GM12878 (cell line): ENCODE data around the gene LRRC59.
"Not testable (repeated sequence)": the region's sequence is repeated elsewhere in the genome, so short reads cannot be mapped to it uniquely, and the experiment has no call there.

Source experiments
- CBFB ChIP-seq: IDR thresholded peaks from 2 replicates; pipeline ENCODE4 v1.6.1; 2016; ENCODE audit warnings: antibody characterized with exemption, low read depth
- CREB1 ChIP-seq: IDR thresholded peaks from 2 replicates; pipeline ENCODE4 v1.6.1; 2012; ENCODE audit warnings: low read depth, mild to moderate bottlenecking, inconsistent platforms
- EED ChIP-seq: sonication (generic); IDR thresholded peaks from 2 replicates; pipeline ENCODE4 v1.6.1; 2016; ENCODE audit warnings: antibody characterized with exemption, low read depth
- MXI1 ChIP-seq: fragments of 150-350 bp; IDR thresholded peaks from 2 replicates; pipeline ENCODE4 v1.6.1; 2011; ENCODE audit warnings: low read depth, mild to moderate bottlenecking, inconsistent platforms, low read length, improper control_type of control experiment
- POLR2A ChIP-seq: IDR thresholded peaks from 2 replicates; pipeline ENCODE4 v1.6.1; 2011; ENCODE audit warnings: low read depth, mild to moderate bottlenecking, low read length
- POLR2AphosphoS5 ChIP-seq: IDR thresholded peaks from 2 replicates; pipeline ENCODE4 v1.6.1; 2011; ENCODE audit warnings: mild to moderate bottlenecking, low read length, inconsistent platforms
- TAF1 ChIP-seq: IDR thresholded peaks from 2 replicates; pipeline ENCODE4 v1.6.1; 2011; ENCODE audit warnings: mild to moderate bottlenecking, low read depth, low read length, borderline replicate concordance
- TF ChIP-seq, protein P1 (sequence below): IDR thresholded peaks from 2 replicates; pipeline ENCODE4 v1.6.1; 2012; ENCODE audit warnings: mild to moderate bottlenecking, low read depth, low read length
- TF ChIP-seq, protein P2 (sequence below), 3 experiments: IDR thresholded peaks in 2 of 3; conservative IDR thresholded peaks in 1 of 3; 2 replicates each; pipeline ENCODE4 v1.5.1; 2011; ENCODE audit warnings: low read depth in 3 of 3, low read length in 3 of 3, mild to moderate bottlenecking in 3 of 3, control low read depth in 2 of 3, moderate library complexity in 2 of 3, inconsistent platforms in 1 of 3, mixed read lengths in 1 of 3; ENCODE audit not compliant: control insufficient read depth in 2 of 3, insufficient read depth in 1 of 3; ENCODE audit errors: extremely low read depth in 1 of 3
- TF ChIP-seq, protein P3 (sequence below): fragments of 450-650 bp; formaldehyde crosslinking; IDR thresholded peaks from 2 replicates; pipeline ENCODE4 v1.4.0; 2020; ENCODE audit warnings: mild to moderate bottlenecking, moderate library complexity
- TF ChIP-seq, protein P4 (sequence below): IDR thresholded peaks from 2 replicates; pipeline ENCODE4 v1.6.1; 2011; ENCODE audit warnings: low read depth, mild to moderate bottlenecking, low read length, moderate library complexity, borderline replicate concordance; ENCODE audit errors: extremely low read depth
- TF ChIP-seq, protein P5 (sequence below): IDR thresholded peaks from 2 replicates; pipeline ENCODE4 v1.6.1; 2012; ENCODE audit warnings: low read depth, low read length, improper control_type of control experiment

DNA sequence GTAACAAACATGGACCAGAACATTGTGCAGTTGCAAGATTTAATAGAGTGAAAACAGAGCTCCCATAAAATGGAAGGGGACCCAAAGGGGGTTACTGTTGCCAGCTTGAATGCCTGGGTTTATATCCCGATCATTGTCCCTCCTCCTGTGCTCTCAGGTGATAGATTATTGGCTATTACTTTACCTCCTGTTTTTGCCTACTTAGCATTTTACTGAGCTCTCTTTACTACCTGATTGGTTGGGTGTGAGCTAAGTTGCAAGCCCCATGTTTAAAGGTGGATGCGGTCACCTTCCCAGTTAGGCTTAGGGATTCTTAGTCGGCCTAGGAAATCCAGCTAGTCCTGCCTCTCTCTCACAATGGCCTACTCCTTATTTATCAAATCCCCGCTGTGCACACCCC lies 8.0 kb upstream of the LRRC59 start:
- not testable (repeated sequence) for TF ChIP-seq POLR2A, EED, CBFB, POLR2AphosphoS5, CREB1, MXI1, TAF1
- TF ChIP-seq, protein P1, sequence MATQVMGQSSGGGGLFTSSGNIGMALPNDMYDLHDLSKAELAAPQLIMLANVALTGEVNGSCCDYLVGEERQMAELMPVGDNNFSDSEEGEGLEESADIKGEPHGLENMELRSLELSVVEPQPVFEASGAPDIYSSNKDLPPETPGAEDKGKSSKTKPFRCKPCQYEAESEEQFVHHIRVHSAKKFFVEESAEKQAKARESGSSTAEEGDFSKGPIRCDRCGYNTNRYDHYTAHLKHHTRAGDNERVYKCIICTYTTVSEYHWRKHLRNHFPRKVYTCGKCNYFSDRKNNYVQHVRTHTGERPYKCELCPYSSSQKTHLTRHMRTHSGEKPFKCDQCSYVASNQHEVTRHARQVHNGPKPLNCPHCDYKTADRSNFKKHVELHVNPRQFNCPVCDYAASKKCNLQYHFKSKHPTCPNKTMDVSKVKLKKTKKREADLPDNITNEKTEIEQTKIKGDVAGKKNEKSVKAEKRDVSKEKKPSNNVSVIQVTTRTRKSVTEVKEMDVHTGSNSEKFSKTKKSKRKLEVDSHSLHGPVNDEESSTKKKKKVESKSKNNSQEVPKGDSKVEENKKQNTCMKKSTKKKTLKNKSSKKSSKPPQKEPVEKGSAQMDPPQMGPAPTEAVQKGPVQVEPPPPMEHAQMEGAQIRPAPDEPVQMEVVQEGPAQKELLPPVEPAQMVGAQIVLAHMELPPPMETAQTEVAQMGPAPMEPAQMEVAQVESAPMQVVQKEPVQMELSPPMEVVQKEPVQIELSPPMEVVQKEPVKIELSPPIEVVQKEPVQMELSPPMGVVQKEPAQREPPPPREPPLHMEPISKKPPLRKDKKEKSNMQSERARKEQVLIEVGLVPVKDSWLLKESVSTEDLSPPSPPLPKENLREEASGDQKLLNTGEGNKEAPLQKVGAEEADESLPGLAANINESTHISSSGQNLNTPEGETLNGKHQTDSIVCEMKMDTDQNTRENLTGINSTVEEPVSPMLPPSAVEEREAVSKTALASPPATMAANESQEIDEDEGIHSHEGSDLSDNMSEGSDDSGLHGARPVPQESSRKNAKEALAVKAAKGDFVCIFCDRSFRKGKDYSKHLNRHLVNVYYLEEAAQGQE: not testable (repeated sequence)
- TF ChIP-seq, protein P2, sequence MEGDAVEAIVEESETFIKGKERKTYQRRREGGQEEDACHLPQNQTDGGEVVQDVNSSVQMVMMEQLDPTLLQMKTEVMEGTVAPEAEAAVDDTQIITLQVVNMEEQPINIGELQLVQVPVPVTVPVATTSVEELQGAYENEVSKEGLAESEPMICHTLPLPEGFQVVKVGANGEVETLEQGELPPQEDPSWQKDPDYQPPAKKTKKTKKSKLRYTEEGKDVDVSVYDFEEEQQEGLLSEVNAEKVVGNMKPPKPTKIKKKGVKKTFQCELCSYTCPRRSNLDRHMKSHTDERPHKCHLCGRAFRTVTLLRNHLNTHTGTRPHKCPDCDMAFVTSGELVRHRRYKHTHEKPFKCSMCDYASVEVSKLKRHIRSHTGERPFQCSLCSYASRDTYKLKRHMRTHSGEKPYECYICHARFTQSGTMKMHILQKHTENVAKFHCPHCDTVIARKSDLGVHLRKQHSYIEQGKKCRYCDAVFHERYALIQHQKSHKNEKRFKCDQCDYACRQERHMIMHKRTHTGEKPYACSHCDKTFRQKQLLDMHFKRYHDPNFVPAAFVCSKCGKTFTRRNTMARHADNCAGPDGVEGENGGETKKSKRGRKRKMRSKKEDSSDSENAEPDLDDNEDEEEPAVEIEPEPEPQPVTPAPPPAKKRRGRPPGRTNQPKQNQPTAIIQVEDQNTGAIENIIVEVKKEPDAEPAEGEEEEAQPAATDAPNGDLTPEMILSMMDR (IDR thresholded peaks at IDR 0.05 in 2 of 3, conservative IDR thresholded peaks at IDR 0.05 in 1 of 3; ENCODE audit: control insufficient read depth in 2 of 3, extremely low read depth in 1 of 3, insufficient read depth in 1 of 3, low read depth in 3 of 3, low read length in 3 of 3): not testable (repeated sequence)
- TF ChIP-seq, protein P3, sequence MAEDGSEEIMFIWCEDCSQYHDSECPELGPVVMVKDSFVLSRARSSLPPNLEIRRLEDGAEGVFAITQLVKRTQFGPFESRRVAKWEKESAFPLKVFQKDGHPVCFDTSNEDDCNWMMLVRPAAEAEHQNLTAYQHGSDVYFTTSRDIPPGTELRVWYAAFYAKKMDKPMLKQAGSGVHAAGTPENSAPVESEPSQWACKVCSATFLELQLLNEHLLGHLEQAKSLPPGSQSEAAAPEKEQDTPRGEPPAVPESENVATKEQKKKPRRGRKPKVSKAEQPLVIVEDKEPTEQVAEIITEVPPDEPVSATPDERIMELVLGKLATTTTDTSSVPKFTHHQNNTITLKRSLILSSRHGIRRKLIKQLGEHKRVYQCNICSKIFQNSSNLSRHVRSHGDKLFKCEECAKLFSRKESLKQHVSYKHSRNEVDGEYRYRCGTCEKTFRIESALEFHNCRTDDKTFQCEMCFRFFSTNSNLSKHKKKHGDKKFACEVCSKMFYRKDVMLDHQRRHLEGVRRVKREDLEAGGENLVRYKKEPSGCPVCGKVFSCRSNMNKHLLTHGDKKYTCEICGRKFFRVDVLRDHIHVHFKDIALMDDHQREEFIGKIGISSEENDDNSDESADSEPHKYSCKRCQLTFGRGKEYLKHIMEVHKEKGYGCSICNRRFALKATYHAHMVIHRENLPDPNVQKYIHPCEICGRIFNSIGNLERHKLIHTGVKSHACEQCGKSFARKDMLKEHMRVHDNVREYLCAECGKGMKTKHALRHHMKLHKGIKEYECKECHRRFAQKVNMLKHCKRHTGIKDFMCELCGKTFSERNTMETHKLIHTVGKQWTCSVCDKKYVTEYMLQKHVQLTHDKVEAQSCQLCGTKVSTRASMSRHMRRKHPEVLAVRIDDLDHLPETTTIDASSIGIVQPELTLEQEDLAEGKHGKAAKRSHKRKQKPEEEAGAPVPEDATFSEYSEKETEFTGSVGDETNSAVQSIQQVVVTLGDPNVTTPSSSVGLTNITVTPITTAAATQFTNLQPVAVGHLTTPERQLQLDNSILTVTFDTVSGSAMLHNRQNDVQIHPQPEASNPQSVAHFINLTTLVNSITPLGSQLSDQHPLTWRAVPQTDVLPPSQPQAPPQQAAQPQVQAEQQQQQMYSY (CRISPR knock-in tag): not testable (repeated sequence)
- TF ChIP-seq, protein P4, sequence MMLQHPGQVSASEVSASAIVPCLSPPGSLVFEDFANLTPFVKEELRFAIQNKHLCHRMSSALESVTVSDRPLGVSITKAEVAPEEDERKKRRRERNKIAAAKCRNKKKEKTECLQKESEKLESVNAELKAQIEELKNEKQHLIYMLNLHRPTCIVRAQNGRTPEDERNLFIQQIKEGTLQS: not testable (repeated sequence)
- TF ChIP-seq, protein P5, sequence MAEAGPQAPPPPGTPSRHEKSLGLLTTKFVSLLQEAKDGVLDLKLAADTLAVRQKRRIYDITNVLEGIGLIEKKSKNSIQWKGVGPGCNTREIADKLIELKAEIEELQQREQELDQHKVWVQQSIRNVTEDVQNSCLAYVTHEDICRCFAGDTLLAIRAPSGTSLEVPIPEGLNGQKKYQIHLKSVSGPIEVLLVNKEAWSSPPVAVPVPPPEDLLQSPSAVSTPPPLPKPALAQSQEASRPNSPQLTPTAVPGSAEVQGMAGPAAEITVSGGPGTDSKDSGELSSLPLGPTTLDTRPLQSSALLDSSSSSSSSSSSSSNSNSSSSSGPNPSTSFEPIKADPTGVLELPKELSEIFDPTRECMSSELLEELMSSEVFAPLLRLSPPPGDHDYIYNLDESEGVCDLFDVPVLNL: not testable (repeated sequence)
